ENCODE measurements around the gene AMH. TPM values are rescaled to one million over a fixed set of nuclear protein-coding genes. Genes with fewer than 3 reads are reported as not detected.

AMH gene
- total and polyA plus RNA-seq, 2 of the 13 experiments (the other 11 are each of a cell fraction or from before 2014, with no cell fraction given) = 0.03 to 0.18 TPM

DNA sequence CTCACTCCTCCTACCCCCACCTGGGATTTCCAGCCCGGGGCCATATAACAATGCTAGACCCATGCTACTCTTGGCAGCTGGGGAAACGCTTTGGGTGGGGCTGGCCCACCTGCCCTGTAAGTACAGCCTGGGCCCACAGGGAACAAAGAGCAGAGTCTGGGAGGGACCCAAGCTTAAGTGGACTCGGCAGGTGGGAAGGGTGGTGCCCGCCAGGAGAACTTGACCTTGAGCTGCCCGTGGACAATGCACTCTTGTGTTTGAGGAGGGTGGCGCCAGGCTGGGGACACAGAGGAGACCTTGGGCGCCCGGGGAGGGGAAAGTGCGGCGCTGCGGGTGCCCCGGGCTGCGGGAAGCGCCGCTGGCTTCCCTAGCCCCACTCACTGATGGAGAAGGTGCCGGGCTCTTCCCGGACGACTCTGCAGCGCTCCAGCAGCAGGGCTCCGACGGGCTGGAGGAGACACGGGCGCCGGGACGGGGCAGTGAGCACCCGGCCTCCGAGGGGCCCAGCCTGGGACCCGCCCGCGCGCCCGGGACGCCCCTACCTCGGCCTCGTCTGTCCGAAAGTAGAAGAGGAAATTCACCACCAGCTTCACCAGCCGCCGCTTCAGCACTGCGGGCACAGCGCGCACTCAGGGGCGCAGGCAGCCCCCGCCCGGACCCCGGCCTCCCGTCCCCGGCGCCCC, 13.6 kb upstream of the AMH start (continued):
- no peak for TF ChIP-seq ZBTB42 (CRISPR knock-in tag; IDR thresholded peaks at IDR 0.05)
- TF ChIP-seq IRX3 (CRISPR knock-in tag; IDR thresholded peaks at IDR 0.05; ENCODE audit: borderline replicate concordance, low read depth) = no peak
- peak; percentile 68 for TF ChIP-seq AGO2 (optimal IDR thresholded peaks at IDR 0.05; ENCODE audit: low read depth, low read length)
- TF ChIP-seq FIP1L1 (IDR thresholded peaks at IDR 0.05; ENCODE audit: borderline replicate concordance, insufficient read depth, low read depth, low read length) = no peak
- TF ChIP-seq ZNF713 (CRISPR knock-in tag; IDR thresholded peaks at IDR 0.05) = no peak
- TF ChIP-seq ATF7-NPFF (CRISPR knock-in tag; IDR thresholded peaks at IDR 0.05; ENCODE audit: low read depth) = 0 out of 2 replicates have a peak, but pooled peaks have one; percentile 48
- peak; percentile 83 for TF ChIP-seq TBL1XR1 (IDR thresholded peaks at IDR 0.05; ENCODE audit: borderline replicate concordance, low read length, partially characterized antibody)
- TF ChIP-seq PCBP2 (optimal IDR thresholded peaks at IDR 0.05; ENCODE audit: low read depth, low read length, poor library complexity, severe bottlenecking) = no peak
- no peak for TF ChIP-seq ZNF790 (CRISPR knock-in tag; IDR thresholded peaks at IDR 0.05; ENCODE audit: borderline replicate concordance)
- TF ChIP-seq ZFP37 (CRISPR knock-in tag; IDR thresholded peaks at IDR 0.05; ENCODE audit: borderline replicate concordance) = no peak
- TF ChIP-seq TFDP1 (CRISPR knock-in tag; IDR thresholded peaks at IDR 0.05; ENCODE audit: borderline replicate concordance) = peak; percentile 61; the same call in 1 of the 2 replicates
- TF ChIP-seq ZHX1 (CRISPR knock-in tag; IDR thresholded peaks at IDR 0.05; ENCODE audit: low read depth) = no peak
- no peak for TF ChIP-seq ZBTB25 (CRISPR knock-in tag; IDR thresholded peaks at IDR 0.05)
- TF ChIP-seq RAD21 (CRISPR knock-in tag; IDR thresholded peaks at IDR 0.05) = peak; percentile 54
- TF ChIP-seq NR2F6 (IDR thresholded peaks at IDR 0.05) = peak; percentile 18; the same call in 1 of the 2 replicates
- peak; percentile 47 for TF ChIP-seq NR2F6 (CRISPR knock-in tag; IDR thresholded peaks at IDR 0.05)
- TF ChIP-seq ESRRA (CRISPR knock-in tag; IDR thresholded peaks at IDR 0.05; ENCODE audit: low read depth) = peak; percentile 88
- no peak for TF ChIP-seq NR0B2 (CRISPR knock-in tag; IDR thresholded peaks at IDR 0.05)
- no peak for TF ChIP-seq ZNF761 (CRISPR knock-in tag; conservative IDR thresholded peaks at IDR 0.05)

All from HepG2 (cell line).